SKM-1 (cell line): ENCODE results near the gene SFXN5.
A peak's percentile ranks its signal among the peaks of the same experiment; 100 is the strongest.

Experiments
- DNase-seq: peaks from one replicate; lab custom pipeline; 2025; ENCODE audit not compliant: unreplicated experiment; lab: John Stamatoyannopoulos, UW

Gene SFXN5

GRCh38 chr2:72959554-72959953, 112.0 kb downstream of the SFXN5 start:
- no peak for DNase-seq

- no peak for DNase-seq
These were observed 112.7 kb downstream of the SFXN5 start for GRCh38 chr2:72958542-72959385.

GRCh38 chr2:72956936-72957335, 114.6 kb downstream of the SFXN5 start:
- DNase-seq = peak; percentile 24

GRCh38 chr2:72956050-72956395, 115.5 kb downstream of the SFXN5 start:
- DNase-seq = no peak

- no peak for DNase-seq
These were observed 116.1 kb downstream of the SFXN5 start for GRCh38 chr2:72955228-72956049.

- no peak for DNase-seq
These were observed 116.9 kb downstream of the SFXN5 start for GRCh38 chr2:72954376-72955227.

- no peak for DNase-seq
These were observed 117.5 kb downstream of the SFXN5 start for GRCh38 chr2:72953976-72954375.

GRCh38 chr2:72953528-72953927, 118.0 kb downstream of the SFXN5 start:
- DNase-seq = no peak

- no peak for DNase-seq
These were observed 118.6 kb downstream of the SFXN5 start for GRCh38 chr2:72952961-72953360.

- no peak for DNase-seq
These were observed 119.2 kb downstream of the SFXN5 start for GRCh38 chr2:72952110-72952823.

GRCh38 chr2:72951303-72952095, 120.0 kb downstream of the SFXN5 start:
- no peak for DNase-seq

GRCh38 chr2:72950558-72951255, 120.8 kb downstream of the SFXN5 start:
- no peak for DNase-seq

GRCh38 chr2:72949642-72950041, 121.9 kb downstream of the SFXN5 start:
- DNase-seq = no peak

- no peak for DNase-seq
These were observed 122.5 kb downstream of the SFXN5 start for GRCh38 chr2:72949045-72949444.

GRCh38 chr2:72947952-72948830, 123.3 kb downstream of the SFXN5 start:
- DNase-seq = no peak

GRCh38 chr2:72946466-72946865, 125.0 kb downstream of the SFXN5 start:
- DNase-seq = no peak

GRCh38 chr2:72945450-72946019, 126.0 kb downstream of the SFXN5 start:
- DNase-seq = no peak
